BLaER1 (cell line): Measurements from ENCODE around the gene ETS2.
"Not testable (repeated sequence)": the region's sequence is repeated elsewhere in the genome, so short reads cannot be mapped to it uniquely, and the experiment has no call there.

Source experiments
- H3K27ac ChIP-seq: shearing (Covaris generic); formaldehyde crosslinking; 2 replicates; pipeline ENCODE4 v1.8.1; 2022
- H3K27me3 ChIP-seq: shearing (Covaris generic); formaldehyde crosslinking; 2 replicates; pipeline ENCODE4 v1.8.1; 2022
- H3K36me3 ChIP-seq: shearing (Covaris generic); formaldehyde crosslinking; 2 replicates; pipeline ENCODE4 v1.8.1; 2022
- H3K4me1 ChIP-seq: shearing (Covaris generic); formaldehyde crosslinking; 2 replicates; pipeline ENCODE4 v1.8.1; 2022
- H3K4me2 ChIP-seq: shearing (Covaris generic); formaldehyde crosslinking; 2 replicates; pipeline ENCODE4 v1.8.1; 2022
- H3K4me3 ChIP-seq: shearing (Covaris generic); formaldehyde crosslinking; 2 replicates; pipeline ENCODE4 v1.8.1; 2022
- H3K9ac ChIP-seq: shearing (Covaris generic); formaldehyde crosslinking; 2 replicates; pipeline ENCODE4 v1.8.1; 2022
- H3K9me3 ChIP-seq: shearing (Covaris generic); formaldehyde crosslinking; 2 replicates; pipeline ENCODE4 v1.8.1; 2022
- H4K20me1 ChIP-seq: shearing (Covaris generic); formaldehyde crosslinking; 2 replicates; pipeline ENCODE4 v1.8.1; 2022
- Cebpa-rat ChIP-seq: shearing (Covaris generic); IDR thresholded peaks from 2 replicates; pipeline ENCODE4 v1.8.1; 2022

Gene ETS2

GRCh38 chr21:38821248-38821647 lies 15.5 kb downstream of the ETS2 start:
- H3K4me3 ChIP-seq = no peak overlapping the region
- H4K20me1 ChIP-seq = peaks cover 65% of the 10 kb centered on the region
- H3K27ac ChIP-seq = no peak overlapping the region
- H3K4me2 ChIP-seq = no peak overlapping the region
- TF ChIP-seq Cebpa-rat = no peak
- peaks cover 93% of the 10 kb centered on the region for H3K36me3 ChIP-seq
- H3K9ac ChIP-seq = no peak overlapping the region
- peaks cover 38% of the 10 kb centered on the region for H3K4me1 ChIP-seq
- peaks cover 49% of the 10 kb centered on the region for H3K9me3 ChIP-seq
- no peaks in the 10 kb centered on the region for H3K27me3 ChIP-seq

DNA sequence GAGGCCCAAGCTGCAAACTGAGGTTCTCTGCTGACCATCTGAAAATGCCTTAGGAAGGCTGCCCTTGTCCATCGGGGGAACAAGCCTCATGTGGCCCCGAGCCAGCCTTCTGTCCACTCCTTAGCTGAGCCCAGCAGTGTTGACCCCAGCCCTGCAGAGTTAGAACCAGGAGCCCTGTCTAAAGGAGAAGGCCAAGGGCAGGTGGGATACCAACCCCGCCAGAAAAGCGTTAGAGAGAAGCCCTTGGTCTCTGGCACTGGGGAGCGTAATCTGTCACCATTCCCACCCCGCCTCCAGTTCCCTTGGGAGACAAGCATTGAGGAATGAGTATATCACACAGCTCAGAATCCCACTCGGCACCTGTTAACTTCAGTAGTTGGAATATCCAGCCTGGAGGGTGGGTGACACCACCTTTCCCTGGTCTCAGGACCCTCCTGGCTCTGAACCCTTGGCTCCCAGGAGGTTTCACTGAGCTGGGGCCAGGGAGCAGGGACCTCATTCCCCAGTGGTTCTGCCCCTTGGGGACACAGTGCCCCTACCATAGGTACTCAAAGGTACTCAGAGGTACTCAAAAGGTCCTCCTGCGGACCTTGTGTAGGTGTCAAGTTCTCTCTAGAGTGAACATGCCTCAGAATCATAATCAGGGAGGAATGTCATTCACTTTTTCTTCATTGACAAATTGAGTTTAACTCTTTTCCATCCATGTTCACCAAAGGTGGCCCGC lies 16.4 kb downstream of the ETS2 start:
- no peak for TF ChIP-seq Cebpa-rat
- Histone ChIP-seq H4K20me1 (peaks cover 62% of the 10 kb centered on the region), H3K9ac (no peak overlapping the region), H3K9me3 (peaks cover 52% of the 10 kb centered on the region), H3K4me2 (peak overlapping the region; percentile 61; the same call in 1 of the 2 replicates), H3K27ac (0 out of 2 replicates have a peak overlapping the region, but pooled peaks have one; percentile 57), H3K36me3 (peaks cover 88% of the 10 kb centered on the region), H3K4me1 (peaks cover 38% of the 10 kb centered on the region), H3K27me3 (no peaks in the 10 kb centered on the region), H3K4me3 (no peak overlapping the region)

DNA sequence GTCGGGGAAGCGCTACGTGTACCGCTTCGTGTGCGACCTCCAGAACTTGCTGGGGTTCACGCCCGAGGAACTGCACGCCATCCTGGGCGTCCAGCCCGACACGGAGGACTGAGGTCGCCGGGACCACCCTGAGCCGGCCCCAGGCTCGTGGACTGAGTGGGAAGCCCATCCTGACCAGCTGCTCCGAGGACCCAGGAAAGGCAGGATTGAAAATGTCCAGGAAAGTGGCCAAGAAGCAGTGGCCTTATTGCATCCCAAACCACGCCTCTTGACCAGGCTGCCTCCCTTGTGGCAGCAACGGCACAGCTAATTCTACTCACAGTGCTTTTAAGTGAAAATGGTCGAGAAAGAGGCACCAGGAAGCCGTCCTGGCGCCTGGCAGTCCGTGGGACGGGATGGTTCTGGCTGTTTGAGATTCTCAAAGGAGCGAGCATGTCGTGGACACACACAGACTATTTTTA lies 17.1 kb downstream of the ETS2 start:
- Histone ChIP-seq H3K9ac (peak overlapping the region; percentile 3; the same call in 1 of the 2 replicates), H3K27me3 (no peaks in the 10 kb centered on the region), H4K20me1 (peaks cover 57% of the 10 kb centered on the region), H3K27ac (peak overlapping the region; percentile 57), H3K9me3 (peaks cover 55% of the 10 kb centered on the region), H3K4me2 (peak overlapping the region; percentile 61), H3K36me3 (peaks cover 81% of the 10 kb centered on the region), H3K4me1 (peaks cover 38% of the 10 kb centered on the region), H3K4me3 (no peak overlapping the region; the same call in 1 of the 2 replicates)
- TF ChIP-seq Cebpa-rat = no peak

DNA sequence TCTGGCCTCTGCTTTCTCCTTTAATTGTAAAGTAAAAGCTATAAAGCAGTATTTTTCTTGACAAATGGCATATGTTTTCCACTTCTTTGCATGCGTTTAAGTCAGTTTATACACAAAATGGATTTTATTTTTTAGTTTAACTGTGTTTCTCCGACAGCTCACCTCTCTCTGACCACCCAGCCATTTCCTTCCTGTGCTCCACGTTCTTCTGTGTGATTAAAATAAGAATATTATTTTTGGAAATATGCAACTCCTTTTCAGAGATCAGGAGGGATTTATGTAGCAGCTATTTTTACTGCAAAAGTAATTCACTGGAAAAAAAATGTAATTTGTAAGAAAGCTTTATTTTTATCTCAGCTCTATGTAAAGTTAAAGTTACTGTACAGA lies 18.0 kb downstream of the ETS2 start:
- Histone ChIP-seq H3K9me3 (peaks cover 50% of the 10 kb centered on the region), H3K9ac (no peak overlapping the region), H3K4me3 (peak overlapping the region; percentile 24; the same call in 1 of the 2 replicates), H3K4me2 (peak overlapping the region; percentile 61), H3K27me3 (no peaks in the 10 kb centered on the region), H3K4me1 (peaks cover 38% of the 10 kb centered on the region), H3K36me3 (peaks cover 71% of the 10 kb centered on the region), H4K20me1 (peaks cover 48% of the 10 kb centered on the region), H3K27ac (peak overlapping the region; percentile 47)
- TF ChIP-seq Cebpa-rat = no peak

DNA sequence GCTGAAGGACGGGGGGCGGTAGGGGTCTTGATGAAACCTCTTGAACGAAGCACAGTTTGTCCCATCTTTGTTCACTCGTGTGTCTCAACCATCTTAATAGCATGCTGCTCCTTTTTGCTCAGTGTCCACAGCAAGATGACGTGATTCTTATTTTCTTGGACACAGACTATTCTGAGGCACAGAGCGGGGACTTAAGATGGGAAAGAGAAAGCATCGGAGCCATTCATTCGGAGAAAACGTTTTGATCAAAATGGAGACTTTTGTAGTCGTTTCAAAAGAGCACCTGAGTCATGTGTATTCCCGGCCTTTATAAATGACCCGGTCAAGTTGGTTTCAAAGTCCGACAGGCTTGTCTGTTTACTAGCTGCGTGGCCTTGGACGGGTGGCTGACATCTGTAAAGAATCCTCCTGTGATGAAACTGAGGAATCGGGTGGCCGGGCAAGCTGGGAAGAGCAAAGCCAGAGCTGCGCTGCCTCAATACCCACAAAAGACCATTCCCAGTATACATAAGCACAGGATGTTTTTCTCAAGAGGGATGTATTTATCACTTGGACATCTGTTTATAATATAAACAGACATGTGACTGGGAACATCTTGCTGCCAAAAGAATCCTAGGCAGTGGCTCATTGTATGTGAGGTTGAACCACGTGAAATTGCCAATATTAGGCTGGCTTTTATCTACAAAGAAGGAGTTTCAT lies 18.5 kb downstream of the ETS2 start:
- H3K9ac ChIP-seq = no peak overlapping the region
- H3K4me1 ChIP-seq = peaks cover 38% of the 10 kb centered on the region
- H4K20me1 ChIP-seq = peaks cover 42% of the 10 kb centered on the region
- no peak for TF ChIP-seq Cebpa-rat
- peaks cover 45% of the 10 kb centered on the region for H3K9me3 ChIP-seq
- peak overlapping the region; percentile 47; the same call in 1 of the 2 replicates for H3K27ac ChIP-seq
- H3K4me3 ChIP-seq = peak overlapping the region; percentile 24; the same call in 1 of the 2 replicates
- H3K4me2 ChIP-seq = peak overlapping the region; percentile 61
- no peaks in the 10 kb centered on the region for H3K27me3 ChIP-seq
- peaks cover 66% of the 10 kb centered on the region for H3K36me3 ChIP-seq

- Histone ChIP-seq H3K4me1 (peaks cover 38% of the 10 kb centered on the region), H3K9ac (no peak overlapping the region), H4K20me1 (peaks cover 33% of the 10 kb centered on the region), H3K36me3 (peaks cover 56% of the 10 kb centered on the region), H3K9me3 (peaks cover 44% of the 10 kb centered on the region), H3K4me2 (no peak overlapping the region), H3K27me3 (no peaks in the 10 kb centered on the region), H3K27ac (no peak overlapping the region), H3K4me3 (no peak overlapping the region)
- no peak for TF ChIP-seq Cebpa-rat
Measured at GRCh38 chr21:38825269-38825668, 19.5 kb downstream of the ETS2 start.

- H3K9ac ChIP-seq = no peak overlapping the region
- H3K9me3 ChIP-seq = peaks cover 44% of the 10 kb centered on the region
- H3K27me3 ChIP-seq = no peaks in the 10 kb centered on the region
- H3K4me1 ChIP-seq = peaks cover 37% of the 10 kb centered on the region
- H3K4me2 ChIP-seq = no peak overlapping the region
- TF ChIP-seq Cebpa-rat = no peak
- H3K27ac ChIP-seq = no peak overlapping the region
- H3K4me3 ChIP-seq = no peak overlapping the region
- H3K36me3 ChIP-seq = peaks cover 50% of the 10 kb centered on the region
- H4K20me1 ChIP-seq = peaks cover 26% of the 10 kb centered on the region
Measured at GRCh38 chr21:38825921-38826320, 20.2 kb downstream of the ETS2 start.

DNA sequence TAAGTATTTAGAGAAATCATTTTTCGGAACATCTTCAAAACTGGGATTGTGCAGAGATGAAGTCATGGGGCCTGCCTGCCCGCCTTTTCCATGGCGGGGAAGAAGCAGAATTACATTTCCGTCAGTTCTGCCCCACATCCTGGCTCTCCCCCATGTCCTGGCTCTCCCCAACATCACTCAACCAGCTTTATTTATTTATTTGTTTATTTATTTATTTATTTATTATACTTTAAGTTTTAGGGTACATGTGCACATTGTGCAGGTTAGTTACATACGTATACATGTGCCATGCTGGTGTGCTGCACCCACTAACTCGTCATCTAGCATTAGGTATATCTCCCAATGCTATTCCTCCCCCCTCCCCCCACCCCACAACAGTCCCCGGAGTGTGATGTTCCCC lies 22.4 kb downstream of the ETS2 start:
- H3K36me3 ChIP-seq = peaks cover 28% of the 10 kb centered on the region
- not testable (repeated sequence) for H3K9ac ChIP-seq, H3K27ac ChIP-seq, H3K4me2 ChIP-seq, H3K27me3 ChIP-seq, H4K20me1 ChIP-seq, H3K4me3 ChIP-seq
- H3K4me1 ChIP-seq = peaks cover 16% of the 10 kb centered on the region
- H3K9me3 ChIP-seq = peaks cover 32% of the 10 kb centered on the region

DNA sequence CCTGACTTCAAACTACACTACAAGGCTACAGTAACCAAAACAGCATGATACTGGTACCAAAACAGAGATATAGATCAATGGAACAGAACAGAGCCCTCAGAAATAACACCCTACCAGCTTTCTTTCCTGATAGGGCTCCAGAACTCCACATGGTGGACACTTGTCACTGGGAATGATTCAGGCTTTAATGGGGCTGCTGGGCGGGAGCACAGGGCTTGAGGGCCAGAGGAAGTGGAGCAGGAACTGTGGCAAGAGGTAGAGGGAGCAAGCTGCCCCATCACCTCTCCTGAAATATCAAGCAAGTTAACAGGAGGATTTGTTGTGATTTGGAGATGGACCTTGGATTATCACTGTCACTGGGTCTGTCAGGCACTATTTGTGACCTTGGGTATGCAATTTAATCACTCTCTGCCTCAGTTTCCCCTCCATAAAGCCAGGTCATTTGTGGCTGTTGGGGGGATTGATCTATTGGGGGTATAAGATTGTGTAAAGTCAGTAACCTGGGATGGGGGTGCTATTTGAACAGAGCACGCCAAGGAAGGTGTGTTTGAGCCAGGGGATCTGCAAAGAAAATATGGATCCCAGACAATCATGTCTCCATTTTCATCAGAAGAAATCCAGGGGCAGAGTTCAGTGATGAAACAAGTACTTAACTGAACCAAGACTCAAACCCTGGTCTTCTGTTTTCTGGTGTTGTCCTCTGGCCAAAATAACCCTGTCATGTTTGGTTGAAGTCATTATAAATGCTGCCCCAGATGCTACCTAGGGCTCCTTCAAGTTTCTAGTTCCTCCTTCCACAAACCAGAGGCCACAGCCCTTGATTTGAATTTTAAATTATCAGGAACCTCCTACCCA lies 25.2 kb downstream of the ETS2 start:
- Histone ChIP-seq H3K9ac (no peak overlapping the region), H3K4me3 (no peak overlapping the region), H3K4me2 (no peak overlapping the region; the same call in 1 of the 2 replicates), H3K27me3 (no peaks in the 10 kb centered on the region), H3K9me3 (peaks cover 22% of the 10 kb centered on the region), H3K4me1 (no peaks in the 10 kb centered on the region; the same call in 1 of the 2 replicates), H4K20me1 (no peaks in the 10 kb centered on the region), H3K36me3 (peaks cover 4% of the 10 kb centered on the region; the same call in 1 of the 2 replicates), H3K27ac (no peak overlapping the region)
- TF ChIP-seq Cebpa-rat = no peak
